ENCODE data around the gene UBAC2. TPM values are rescaled to one million over a fixed set of nuclear protein-coding genes. Genes with fewer than 3 reads are reported as not detected.

Gene UBAC2
- total and polyA plus RNA-seq, 2 experiments from 2014 or later: 78.2 to 83.1 TPM

DNA sequence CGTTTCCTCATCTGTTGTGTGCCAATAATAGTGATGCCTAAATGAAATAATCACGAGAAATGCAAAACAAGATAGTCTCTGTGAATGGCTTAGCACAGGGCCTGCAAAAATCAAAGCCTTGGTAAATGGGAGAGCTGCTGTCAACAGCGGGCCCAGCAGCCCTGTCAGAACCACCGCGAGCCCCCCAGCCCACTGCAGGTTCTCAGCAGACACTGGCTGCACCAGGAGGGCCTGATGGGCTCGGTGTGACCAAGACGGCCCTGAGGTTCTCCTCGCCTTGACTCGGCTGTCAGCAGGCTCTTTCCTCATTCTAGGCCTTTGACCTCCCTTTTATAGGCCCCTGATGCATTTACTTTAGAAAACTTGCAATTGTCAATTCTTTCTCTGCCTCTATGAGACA is 197.4 kb downstream of the UBAC2 start:
- H3K4me2 ChIP-seq: no peak overlapping the region
- H3K4me1 ChIP-seq (ENCODE audit: insufficient read depth): no peaks in the 10 kb centered on the region
- H3K4me3 ChIP-seq: no peak overlapping the region
- H3K79me2 ChIP-seq: no peaks in the 10 kb centered on the region
- no peaks in the 10 kb centered on the region for H3K36me3 ChIP-seq (replicated peaks; ENCODE audit: insufficient read depth, low read depth)
- no peak overlapping the region for H3K27ac ChIP-seq
- DNase-seq (ENCODE audit: low spot score): no peak
- H3K27me3 ChIP-seq: no peaks in the 10 kb centered on the region
- H3K9me2 ChIP-seq (replicated peaks; ENCODE audit: insufficient read depth): no peaks in the 10 kb centered on the region
- H2AFZ ChIP-seq: no peak overlapping the region
- H4K20me1 ChIP-seq (ENCODE audit: insufficient read depth, poor library complexity, severe bottlenecking): no peaks in the 10 kb centered on the region
- WGBS (ENCODE audit: low lambda C conversion rate, missing lambda C conversion rate): 94% methylated on average over 9 of the region's 9 CpGs
- TF ChIP-seq EZH2 (IDR thresholded peaks at IDR 0.05; ENCODE audit: borderline replicate concordance) (no peak), EZH2phosphoT487 (IDR thresholded peaks at IDR 0.05; ENCODE audit: low read depth, severe bottlenecking, unreplicated experiment) (no peak)
- TF ChIP-seq, protein P1, sequence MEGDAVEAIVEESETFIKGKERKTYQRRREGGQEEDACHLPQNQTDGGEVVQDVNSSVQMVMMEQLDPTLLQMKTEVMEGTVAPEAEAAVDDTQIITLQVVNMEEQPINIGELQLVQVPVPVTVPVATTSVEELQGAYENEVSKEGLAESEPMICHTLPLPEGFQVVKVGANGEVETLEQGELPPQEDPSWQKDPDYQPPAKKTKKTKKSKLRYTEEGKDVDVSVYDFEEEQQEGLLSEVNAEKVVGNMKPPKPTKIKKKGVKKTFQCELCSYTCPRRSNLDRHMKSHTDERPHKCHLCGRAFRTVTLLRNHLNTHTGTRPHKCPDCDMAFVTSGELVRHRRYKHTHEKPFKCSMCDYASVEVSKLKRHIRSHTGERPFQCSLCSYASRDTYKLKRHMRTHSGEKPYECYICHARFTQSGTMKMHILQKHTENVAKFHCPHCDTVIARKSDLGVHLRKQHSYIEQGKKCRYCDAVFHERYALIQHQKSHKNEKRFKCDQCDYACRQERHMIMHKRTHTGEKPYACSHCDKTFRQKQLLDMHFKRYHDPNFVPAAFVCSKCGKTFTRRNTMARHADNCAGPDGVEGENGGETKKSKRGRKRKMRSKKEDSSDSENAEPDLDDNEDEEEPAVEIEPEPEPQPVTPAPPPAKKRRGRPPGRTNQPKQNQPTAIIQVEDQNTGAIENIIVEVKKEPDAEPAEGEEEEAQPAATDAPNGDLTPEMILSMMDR (IDR thresholded peaks at IDR 0.05; ENCODE audit: poor library complexity): no peak
- H3K9me3 ChIP-seq (ENCODE audit: low read depth): no peaks in the 10 kb centered on the region

DNA sequence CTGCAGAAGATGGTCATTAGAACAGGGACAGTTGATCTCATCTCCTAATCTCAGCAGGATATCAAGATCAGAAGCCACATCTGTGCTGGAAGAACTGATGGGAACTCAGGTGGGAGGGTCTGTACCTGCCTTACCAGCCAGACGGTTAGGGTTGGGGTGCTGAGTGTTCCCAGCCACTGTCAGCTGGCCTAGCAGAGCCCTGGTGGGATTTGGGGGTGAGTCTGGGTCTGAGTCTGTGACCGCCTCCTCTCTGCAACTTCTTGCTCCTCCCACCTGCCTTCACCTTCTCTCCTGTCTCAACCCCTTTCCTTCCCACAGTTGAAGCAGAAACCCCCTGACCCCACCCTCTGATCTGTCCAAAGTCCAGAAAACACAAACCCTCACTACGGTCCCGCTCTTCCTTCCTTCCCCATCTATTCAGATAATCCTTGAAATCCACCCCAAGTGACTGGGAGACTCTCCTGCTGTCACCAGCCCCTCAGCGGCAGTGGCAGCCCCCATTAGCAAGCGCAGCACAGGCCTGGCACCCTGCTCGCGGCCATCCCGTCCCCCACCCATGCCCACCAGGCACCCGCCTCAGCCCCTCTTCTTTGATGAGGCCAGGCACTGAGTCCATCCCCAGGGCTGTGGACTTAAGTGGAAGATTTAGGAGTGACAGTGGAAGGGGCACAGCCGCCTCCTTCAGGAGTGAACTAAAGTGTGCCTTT is 198.4 kb downstream of the UBAC2 start:
- no peak overlapping the region for H2AFZ ChIP-seq
- H3K27ac ChIP-seq: no peak overlapping the region
- H3K79me2 ChIP-seq: no peaks in the 10 kb centered on the region
- H4K20me1 ChIP-seq (ENCODE audit: insufficient read depth, poor library complexity, severe bottlenecking): no peaks in the 10 kb centered on the region
- no peaks in the 10 kb centered on the region for H3K9me2 ChIP-seq (replicated peaks; ENCODE audit: insufficient read depth)
- H3K36me3 ChIP-seq (replicated peaks; ENCODE audit: insufficient read depth, low read depth): no peaks in the 10 kb centered on the region
- whole genome bisulfite sequencing (ENCODE audit: low lambda C conversion rate, missing lambda C conversion rate): 92% methylated on average over 11 of the region's 11 CpGs
- no peak overlapping the region for H3K4me3 ChIP-seq
- H3K4me2 ChIP-seq: no peak overlapping the region
- no peaks in the 10 kb centered on the region for H3K27me3 ChIP-seq
- H3K9me3 ChIP-seq (ENCODE audit: low read depth): no peaks in the 10 kb centered on the region
- TF ChIP-seq, protein P1 (IDR thresholded peaks at IDR 0.05; ENCODE audit: poor library complexity): no peak
- TF ChIP-seq EZH2 (IDR thresholded peaks at IDR 0.05; ENCODE audit: borderline replicate concordance) (no peak), EZH2phosphoT487 (IDR thresholded peaks at IDR 0.05; ENCODE audit: low read depth, severe bottlenecking, unreplicated experiment) (no peak)
- H3K4me1 ChIP-seq (ENCODE audit: insufficient read depth): no peaks in the 10 kb centered on the region
- DNase-seq (ENCODE audit: low spot score): no peak

DNA sequence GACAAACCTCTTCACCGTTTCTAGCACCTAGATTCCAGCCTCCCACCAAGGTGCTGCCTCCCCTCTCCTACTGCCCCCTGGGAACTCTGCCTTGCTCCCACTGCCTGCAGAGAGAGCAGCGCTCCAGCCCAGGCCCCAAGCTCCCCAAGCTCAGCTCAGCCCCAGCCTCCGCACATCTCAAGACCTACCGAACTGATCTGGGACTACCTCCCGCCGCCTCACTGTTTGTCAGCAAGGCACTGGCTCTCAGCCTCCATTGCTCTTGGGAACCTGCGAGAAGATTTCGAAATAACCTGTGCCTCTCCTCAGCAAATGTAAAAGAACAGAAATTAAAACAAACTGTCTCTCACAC is 198.9 kb downstream of the UBAC2 start:
- Histone ChIP-seq H3K4me2 (no peak overlapping the region), H3K36me3 (replicated peaks; ENCODE audit: insufficient read depth, low read depth) (no peaks in the 10 kb centered on the region), H2AFZ (no peak overlapping the region), H3K9me3 (ENCODE audit: low read depth) (no peaks in the 10 kb centered on the region), H3K4me3 (no peak overlapping the region), H4K20me1 (ENCODE audit: insufficient read depth, poor library complexity, severe bottlenecking) (no peaks in the 10 kb centered on the region), H3K27ac (no peak overlapping the region), H3K79me2 (no peaks in the 10 kb centered on the region), H3K9me2 (replicated peaks; ENCODE audit: insufficient read depth) (no peaks in the 10 kb centered on the region), H3K4me1 (ENCODE audit: insufficient read depth) (no peaks in the 10 kb centered on the region), H3K27me3 (no peaks in the 10 kb centered on the region)
- no peak for DNase-seq (ENCODE audit: low spot score)
- TF ChIP-seq, protein P1 (IDR thresholded peaks at IDR 0.05; ENCODE audit: poor library complexity): no peak
- no peak for TF ChIP-seq EZH2phosphoT487 (IDR thresholded peaks at IDR 0.05; ENCODE audit: low read depth, severe bottlenecking, unreplicated experiment)
- TF ChIP-seq EZH2 (IDR thresholded peaks at IDR 0.05; ENCODE audit: borderline replicate concordance): no peak
- WGBS (ENCODE audit: low lambda C conversion rate, missing lambda C conversion rate): 90% methylated on average over 8 of the region's 8 CpGs

All from hepatocyte (in vitro differentiated cells).